ENCODE data around the gene HES5. TPM values are rescaled to one million over a fixed set of nuclear protein-coding genes. Genes with fewer than 3 reads are reported as not detected.

The HES5 gene
- total RNA-seq, 4 donors from 2014 or later = 0.19 to 0.33 TPM; not detected in 2

DNA sequence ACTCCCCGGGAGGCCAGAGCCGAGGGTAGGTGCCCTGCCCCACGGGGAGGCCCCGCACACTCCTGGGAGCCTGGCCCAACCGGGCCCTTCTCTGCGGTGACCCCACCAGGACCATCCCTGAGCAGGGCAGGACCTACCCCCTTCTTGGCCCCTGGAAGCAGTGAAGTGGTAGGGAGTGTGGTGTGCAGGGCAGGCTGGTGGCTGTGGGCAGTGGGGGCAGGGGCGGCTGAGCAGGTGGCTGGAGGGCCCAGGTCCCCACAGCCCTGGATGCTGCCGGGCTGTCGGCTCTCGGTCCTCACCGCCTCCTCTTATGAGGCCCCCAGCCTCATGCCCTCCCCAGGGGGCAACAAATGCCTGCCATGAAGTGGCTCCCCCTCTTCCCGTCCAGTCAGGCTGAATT, 34.5 kb downstream of the HES5 start:
- intact Hi-C loops (cut with DNase I) = no loop called here
- H3K9me3 ChIP-seq = no peaks in the 10 kb centered on the region
- no peak overlapping the region for H3K4me3 ChIP-seq
- H3K4me1 ChIP-seq = peaks cover 0 to 5% (median 0%) of the 10 kb centered on the region in 4 donors
- H3K27ac ChIP-seq (replicated peaks in 1 of 4) = no peak overlapping the region
- TF ChIP-seq, protein P1, sequence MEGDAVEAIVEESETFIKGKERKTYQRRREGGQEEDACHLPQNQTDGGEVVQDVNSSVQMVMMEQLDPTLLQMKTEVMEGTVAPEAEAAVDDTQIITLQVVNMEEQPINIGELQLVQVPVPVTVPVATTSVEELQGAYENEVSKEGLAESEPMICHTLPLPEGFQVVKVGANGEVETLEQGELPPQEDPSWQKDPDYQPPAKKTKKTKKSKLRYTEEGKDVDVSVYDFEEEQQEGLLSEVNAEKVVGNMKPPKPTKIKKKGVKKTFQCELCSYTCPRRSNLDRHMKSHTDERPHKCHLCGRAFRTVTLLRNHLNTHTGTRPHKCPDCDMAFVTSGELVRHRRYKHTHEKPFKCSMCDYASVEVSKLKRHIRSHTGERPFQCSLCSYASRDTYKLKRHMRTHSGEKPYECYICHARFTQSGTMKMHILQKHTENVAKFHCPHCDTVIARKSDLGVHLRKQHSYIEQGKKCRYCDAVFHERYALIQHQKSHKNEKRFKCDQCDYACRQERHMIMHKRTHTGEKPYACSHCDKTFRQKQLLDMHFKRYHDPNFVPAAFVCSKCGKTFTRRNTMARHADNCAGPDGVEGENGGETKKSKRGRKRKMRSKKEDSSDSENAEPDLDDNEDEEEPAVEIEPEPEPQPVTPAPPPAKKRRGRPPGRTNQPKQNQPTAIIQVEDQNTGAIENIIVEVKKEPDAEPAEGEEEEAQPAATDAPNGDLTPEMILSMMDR (IDR thresholded peaks at IDR 0.05) = no peak
- TF ChIP-seq EP300 (IDR thresholded peaks at IDR 0.05) (no peak), POLR2AphosphoS5 (IDR thresholded peaks at IDR 0.05) (no peak), POLR2A (IDR thresholded peaks at IDR 0.05; ENCODE audit: low read depth) (no peak)
- no peaks in the 10 kb centered on the region for H3K36me3 ChIP-seq
- 87% methylated on average over 7 of the region's 12 CpGs for WGBS
- peaks cover 0 to 58% (median 0%) of the 10 kb centered on the region in 4 donors for H3K27me3 ChIP-seq
- no peak for DNase-seq (ENCODE audit: extremely low spot score)

DNA sequence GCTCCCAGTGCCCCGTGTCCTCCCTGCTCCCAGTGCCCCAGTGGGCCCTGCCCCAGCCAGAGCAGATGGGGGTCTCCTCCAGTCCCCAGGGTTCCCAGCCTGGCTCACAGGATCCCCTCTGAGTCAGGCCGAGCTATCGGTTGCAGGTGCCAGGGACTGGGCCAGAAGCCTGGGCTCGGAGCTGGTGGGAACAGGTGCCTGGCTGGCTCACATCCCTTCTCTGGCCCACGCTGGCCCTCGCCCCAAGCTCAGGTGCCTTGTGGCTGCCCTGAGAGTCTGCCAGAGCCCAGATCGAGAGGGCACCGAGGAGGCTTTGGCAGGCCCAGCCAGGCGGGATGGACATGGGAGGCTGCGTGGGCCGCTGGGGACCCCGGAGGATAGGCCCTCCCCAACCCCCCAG, 35.0 kb downstream of the HES5 start:
- WGBS = 87% methylated on average over 3 of the region's 12 CpGs
- TF ChIP-seq EP300 (IDR thresholded peaks at IDR 0.05) (no peak), POLR2A (IDR thresholded peaks at IDR 0.05; ENCODE audit: low read depth) (no peak), POLR2AphosphoS5 (IDR thresholded peaks at IDR 0.05) (no peak)
- TF ChIP-seq, protein P1 (IDR thresholded peaks at IDR 0.05) = no peak
- peaks cover 0 to 53% (median 0%) of the 10 kb centered on the region in 4 donors for H3K27me3 ChIP-seq

DNA sequence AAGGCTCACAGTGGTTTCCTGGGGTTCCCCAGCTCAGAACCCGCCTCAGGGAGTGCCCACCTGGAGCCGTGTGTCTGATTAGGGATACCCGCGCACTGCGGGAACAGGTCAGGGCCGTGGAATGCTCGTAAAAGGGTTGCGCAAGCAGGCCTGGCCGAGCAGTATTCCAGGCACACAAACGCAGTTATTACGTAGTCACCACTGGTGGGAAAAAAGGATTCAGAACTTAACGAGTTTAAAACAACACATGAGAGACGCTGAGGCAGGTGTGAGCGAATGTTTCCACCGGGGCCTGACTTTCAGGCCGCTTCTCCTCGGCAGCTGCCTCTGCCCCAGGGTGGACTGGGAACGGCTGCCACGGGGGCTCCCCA, 35.8 kb downstream of the HES5 start:
- H3K4me1 ChIP-seq = no peaks in the 10 kb centered on the region
- peaks cover 0 to 46% (median 0%) of the 10 kb centered on the region in 4 donors for H3K27me3 ChIP-seq
- no peak for DNase-seq (ENCODE audit: extremely low spot score)
- no peaks in the 10 kb centered on the region for H3K36me3 ChIP-seq
- peaks cover 0 to 3% (median 2%) of the 10 kb centered on the region in 4 donors for H3K9me3 ChIP-seq
- TF ChIP-seq EP300 (IDR thresholded peaks at IDR 0.05) (no peak), POLR2AphosphoS5 (IDR thresholded peaks at IDR 0.05) (no peak), POLR2A (IDR thresholded peaks at IDR 0.05; ENCODE audit: low read depth) (no peak)
- TF ChIP-seq, protein P1 (IDR thresholded peaks at IDR 0.05) = no peak
- WGBS = 75% methylated on average over 16 of the region's 19 CpGs
- H3K27ac ChIP-seq (replicated peaks in 1 of 4) = no peak overlapping the region
- intact Hi-C loops (cut with DNase I) = no loop called here
- H3K4me3 ChIP-seq = no peak overlapping the region

More for the DNA sequence above, 35.0 kb downstream of the HES5 start:
- Histone ChIP-seq H3K4me1 (peaks cover 0 to under 1% (median 0%) of the 10 kb centered on the region in 4 donors), H3K27ac (replicated peaks in 1 of 4) (no peak overlapping the region), H3K4me3 (no peak overlapping the region), H3K36me3 (no peaks in the 10 kb centered on the region), H3K9me3 (no peaks in the 10 kb centered on the region)
- intact Hi-C loops (cut with DNase I) = no loop called here
- DNase-seq (ENCODE audit: extremely low spot score) = no peak

DNA sequence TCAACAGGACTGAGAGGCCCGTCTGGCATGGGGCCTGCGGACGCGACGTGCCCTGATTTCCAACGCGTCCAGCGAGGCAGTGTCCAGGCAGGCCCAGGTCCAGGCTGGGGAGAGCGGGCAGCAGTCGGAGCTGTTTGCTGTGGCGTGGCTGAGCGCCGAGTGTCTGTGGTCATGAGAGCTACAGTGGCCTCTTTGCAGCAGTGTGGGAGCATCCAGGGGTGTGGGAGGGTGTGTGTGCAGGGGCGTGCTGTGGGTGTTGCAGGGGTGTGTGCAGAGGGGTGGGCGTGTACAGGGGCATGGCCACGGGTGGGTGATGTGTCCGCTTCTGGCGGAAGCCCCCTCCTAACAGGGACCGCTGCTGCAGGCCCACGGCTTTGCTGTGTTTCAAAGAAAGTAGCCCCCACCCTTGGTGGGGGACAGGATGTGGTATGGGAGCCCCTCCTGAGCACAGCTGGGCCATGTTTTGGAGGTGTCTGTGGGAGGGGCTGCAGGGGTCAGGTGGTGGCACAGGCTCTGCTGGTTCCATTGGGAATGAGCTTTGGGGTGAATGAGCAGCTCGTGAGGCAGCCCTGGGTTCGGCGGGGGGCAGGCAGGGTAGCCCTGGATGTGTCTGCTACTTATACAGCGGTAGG, 36.3 kb downstream of the HES5 start:
- no peak for DNase-seq (ENCODE audit: extremely low spot score)
- WGBS = 74% methylated on average over 17 of the region's 24 CpGs
- no peak overlapping the region for H3K4me3 ChIP-seq
- H3K27ac ChIP-seq (replicated peaks in 1 of 4) = no peak overlapping the region
- no peaks in the 10 kb centered on the region for H3K4me1 ChIP-seq
- peaks cover 0 to 8% (median 7%) of the 10 kb centered on the region in 4 donors for H3K9me3 ChIP-seq
- peaks cover 0 to 40% (median 0%) of the 10 kb centered on the region in 4 donors for H3K27me3 ChIP-seq
- intact Hi-C loops (cut with DNase I) = no loop called here
- TF ChIP-seq EP300 (IDR thresholded peaks at IDR 0.05) (no peak), POLR2A (IDR thresholded peaks at IDR 0.05; ENCODE audit: low read depth) (no peak), POLR2AphosphoS5 (IDR thresholded peaks at IDR 0.05) (no peak)
- TF ChIP-seq, protein P1 (IDR thresholded peaks at IDR 0.05) = no peak
- H3K36me3 ChIP-seq = no peaks in the 10 kb centered on the region
